Neural progenitor cell (in vitro differentiated cells): Measurements from ENCODE around the gene LMCD1.

Experiments used
- EZH2 ChIP-seq: fragments of 200-600 bp; sonication (generic); IDR thresholded peaks from 2 replicates; pipeline ENCODE4 v1.6.1; 2017; ENCODE audit warnings: antibody characterized with exemption, mild to moderate bottlenecking, moderate library complexity
- TF ChIP-seq, protein P1 (sequence below): fragments of 200-600 bp; sonication (generic); IDR thresholded peaks from 2 replicates; pipeline ENCODE4 v1.5.1; 2017; ENCODE audit warnings: antibody characterized with exemption, mild to moderate bottlenecking

DNA sequence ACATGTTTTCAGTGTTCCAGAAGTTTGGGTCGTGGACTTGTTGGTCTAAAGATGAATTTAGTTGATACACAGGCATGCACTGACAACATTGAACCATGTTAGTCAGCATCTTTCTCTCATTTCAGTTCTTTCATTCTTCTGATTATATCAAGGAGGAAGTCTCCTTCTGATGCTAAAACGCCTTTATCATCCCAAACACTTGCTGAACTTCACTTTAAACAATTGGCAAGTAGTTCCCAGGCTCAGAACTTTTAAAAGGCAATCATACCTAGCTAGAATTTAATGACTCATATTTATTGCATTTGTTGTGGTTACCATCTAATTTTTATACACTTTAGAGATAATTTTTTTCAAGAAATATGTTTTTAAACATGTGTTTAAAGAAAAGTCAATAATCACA lies 15.9 kb downstream of the LMCD1 start:
- no peak for TF ChIP-seq EZH2
- TF ChIP-seq, protein P1, sequence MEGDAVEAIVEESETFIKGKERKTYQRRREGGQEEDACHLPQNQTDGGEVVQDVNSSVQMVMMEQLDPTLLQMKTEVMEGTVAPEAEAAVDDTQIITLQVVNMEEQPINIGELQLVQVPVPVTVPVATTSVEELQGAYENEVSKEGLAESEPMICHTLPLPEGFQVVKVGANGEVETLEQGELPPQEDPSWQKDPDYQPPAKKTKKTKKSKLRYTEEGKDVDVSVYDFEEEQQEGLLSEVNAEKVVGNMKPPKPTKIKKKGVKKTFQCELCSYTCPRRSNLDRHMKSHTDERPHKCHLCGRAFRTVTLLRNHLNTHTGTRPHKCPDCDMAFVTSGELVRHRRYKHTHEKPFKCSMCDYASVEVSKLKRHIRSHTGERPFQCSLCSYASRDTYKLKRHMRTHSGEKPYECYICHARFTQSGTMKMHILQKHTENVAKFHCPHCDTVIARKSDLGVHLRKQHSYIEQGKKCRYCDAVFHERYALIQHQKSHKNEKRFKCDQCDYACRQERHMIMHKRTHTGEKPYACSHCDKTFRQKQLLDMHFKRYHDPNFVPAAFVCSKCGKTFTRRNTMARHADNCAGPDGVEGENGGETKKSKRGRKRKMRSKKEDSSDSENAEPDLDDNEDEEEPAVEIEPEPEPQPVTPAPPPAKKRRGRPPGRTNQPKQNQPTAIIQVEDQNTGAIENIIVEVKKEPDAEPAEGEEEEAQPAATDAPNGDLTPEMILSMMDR, result no peak
